ENCODE results near the gene HSD11B2.

- TF ChIP-seq CTCF (IDR thresholded peaks at IDR 0.05; ENCODE audit: low read depth, low read length) (no peak), POLR2A (IDR thresholded peaks at IDR 0.05; ENCODE audit: extremely low read depth, insufficient read length) (no peak), MYC (IDR thresholded peaks at IDR 0.05; ENCODE audit: low read depth, low read length) (no peak)
These were observed 51.5 kb downstream of the HSD11B2 start for GRCh38 chr16:67482233-67482924.

Data from NB4 (cell line).